ENCODE data around the gene FERD3L. TPM values are rescaled to one million over a fixed set of nuclear protein-coding genes. Genes with fewer than 3 reads are reported as not detected.
A peak's percentile ranks its signal among the peaks of the same experiment; 100 is the strongest.

The FERD3L gene
- total RNA-seq, 1 experiment from 2014 or later: not detected

GRCh38 chr7:19121977-19122588, 23.1 kb downstream of the FERD3L start:
- Histone ChIP-seq H3K14ac (ENCODE audit: insufficient read depth, low read length) (no peak overlapping the region), H4K91ac (ENCODE audit: insufficient read length, low read depth, low read length) (no peak overlapping the region), H3K56ac (ENCODE audit: insufficient read length, low read depth, low read length) (no peak overlapping the region), H2BK12ac (ENCODE audit: insufficient read length, low read depth, low read length) (no peak overlapping the region), H2BK120ac (ENCODE audit: low read depth, low read length, poor library complexity, severe bottlenecking) (no peak overlapping the region), H3K27ac (ENCODE audit: insufficient read length, low read depth, low read length) (no peak overlapping the region), H4K5ac (ENCODE audit: insufficient read length, low read depth, low read length) (no peak overlapping the region), H2AFZ (ENCODE audit: low read length) (no peak overlapping the region), H3K4me2 (ENCODE audit: insufficient read depth, insufficient read length, low read length) (no peak overlapping the region), H3K23ac (ENCODE audit: insufficient read length, low read depth, low read length) (no peak overlapping the region), H2BK15ac (ENCODE audit: low read depth, low read length) (no peak overlapping the region), H3K9me3 (ENCODE audit: control insufficient read depth, low read depth, low read length) (no peaks in the 10 kb centered on the region), H4K8ac (replicated peaks; ENCODE audit: insufficient read length, low read depth, low read length) (no peak overlapping the region), H2AK5ac (ENCODE audit: insufficient read length, low read length) (no peak overlapping the region), H4K20me1 (ENCODE audit: control insufficient read depth, insufficient read depth, insufficient read length) (no peaks in the 10 kb centered on the region), H3K23me2 (ENCODE audit: insufficient read length, low read depth, low read length, poor library complexity, severe bottlenecking) (peaks cover 16% of the 10 kb centered on the region), H2BK5ac (ENCODE audit: insufficient read length, low read length) (no peak overlapping the region), H3K79me2 (ENCODE audit: insufficient read depth, low read length) (no peaks in the 10 kb centered on the region), H3K9ac (ENCODE audit: extremely low read depth, insufficient read length, low read length) (no peak overlapping the region), H3K18ac (ENCODE audit: insufficient read length, low read depth, low read length) (no peak overlapping the region), H3K79me1 (ENCODE audit: insufficient read depth, low read depth, low read length, poor library complexity, severe bottlenecking) (no peaks in the 10 kb centered on the region), H3K4me1 (ENCODE audit: insufficient read depth, low read length) (0 out of 2 replicates have a peak, but pooled peaks cover 2% of the 10 kb centered on the region), H3T11ph (ENCODE audit: low read length) (no peak overlapping the region), H3K4ac (ENCODE audit: low read depth, low read length) (no peak overlapping the region), H2BK20ac (ENCODE audit: low read depth, low read length, poor library complexity, severe bottlenecking) (no peak overlapping the region), H3K27me3 (ENCODE audit: insufficient read depth, low read length) (peaks cover 35% of the 10 kb centered on the region)
- no CpG with 5 or more reads among the region's 2 CpGs for WGBS (ENCODE audit: extremely low coverage, insufficient read length, low lambda C conversion rate)
- H3K27me3 Mint-ChIP-seq (ENCODE audit: low read depth): peaks cover 70% of the 10 kb centered on the region
- no peaks in the 10 kb centered on the region for H3K36me3 Mint-ChIP-seq (ENCODE audit: insufficient read depth in 1 of 3, low read depth in 3 of 3)
- no peak overlapping the region for H3K27ac Mint-ChIP-seq
- TF ChIP-seq, protein P1, sequence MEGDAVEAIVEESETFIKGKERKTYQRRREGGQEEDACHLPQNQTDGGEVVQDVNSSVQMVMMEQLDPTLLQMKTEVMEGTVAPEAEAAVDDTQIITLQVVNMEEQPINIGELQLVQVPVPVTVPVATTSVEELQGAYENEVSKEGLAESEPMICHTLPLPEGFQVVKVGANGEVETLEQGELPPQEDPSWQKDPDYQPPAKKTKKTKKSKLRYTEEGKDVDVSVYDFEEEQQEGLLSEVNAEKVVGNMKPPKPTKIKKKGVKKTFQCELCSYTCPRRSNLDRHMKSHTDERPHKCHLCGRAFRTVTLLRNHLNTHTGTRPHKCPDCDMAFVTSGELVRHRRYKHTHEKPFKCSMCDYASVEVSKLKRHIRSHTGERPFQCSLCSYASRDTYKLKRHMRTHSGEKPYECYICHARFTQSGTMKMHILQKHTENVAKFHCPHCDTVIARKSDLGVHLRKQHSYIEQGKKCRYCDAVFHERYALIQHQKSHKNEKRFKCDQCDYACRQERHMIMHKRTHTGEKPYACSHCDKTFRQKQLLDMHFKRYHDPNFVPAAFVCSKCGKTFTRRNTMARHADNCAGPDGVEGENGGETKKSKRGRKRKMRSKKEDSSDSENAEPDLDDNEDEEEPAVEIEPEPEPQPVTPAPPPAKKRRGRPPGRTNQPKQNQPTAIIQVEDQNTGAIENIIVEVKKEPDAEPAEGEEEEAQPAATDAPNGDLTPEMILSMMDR (conservative IDR thresholded peaks at IDR 0.05): peak; percentile 91
- DNase-seq: no peak
- peaks cover 20 to 31% of the 10 kb centered on the region in 2 experiments for H3K4me1 Mint-ChIP-seq
- H3K4me3 Mint-ChIP-seq: no peak overlapping the region
- H3K9me3 Mint-ChIP-seq: no peaks in the 10 kb centered on the region; a peak in 1 of 5 replicates

Measured in H9 (cell line).